Coronary artery (tissue), 2 donors: ENCODE results near the gene PCYT2.
A peak's percentile ranks its signal among the peaks of the same experiment; 100 is the strongest.

Experiments
- DNase-seq: peaks from one replicate; pipeline ENCODE4 v3.0.0-alpha.2; 2017; ENCODE audit warnings: low spot score
- H3K27ac ChIP-seq, 2 donors: fragments of 200-600 bp; sonication (generic); one replicate each; pipeline ENCODE4 v1.5.1; 2016 to 2019
- H3K4me3 ChIP-seq: fragments of 200-600 bp; sonication (generic); 2 replicates; pipeline ENCODE4 v1.5.1; 2016; ENCODE audit warnings: mild to moderate bottlenecking, moderate library complexity
- TF ChIP-seq, protein P1 (sequence below): fragments of 200-600 bp; sonication (generic); IDR thresholded peaks from one replicate; pipeline ENCODE4 v1.5.1; 2019; ENCODE audit warnings: antibody characterized with exemption

Gene PCYT2

DNA sequence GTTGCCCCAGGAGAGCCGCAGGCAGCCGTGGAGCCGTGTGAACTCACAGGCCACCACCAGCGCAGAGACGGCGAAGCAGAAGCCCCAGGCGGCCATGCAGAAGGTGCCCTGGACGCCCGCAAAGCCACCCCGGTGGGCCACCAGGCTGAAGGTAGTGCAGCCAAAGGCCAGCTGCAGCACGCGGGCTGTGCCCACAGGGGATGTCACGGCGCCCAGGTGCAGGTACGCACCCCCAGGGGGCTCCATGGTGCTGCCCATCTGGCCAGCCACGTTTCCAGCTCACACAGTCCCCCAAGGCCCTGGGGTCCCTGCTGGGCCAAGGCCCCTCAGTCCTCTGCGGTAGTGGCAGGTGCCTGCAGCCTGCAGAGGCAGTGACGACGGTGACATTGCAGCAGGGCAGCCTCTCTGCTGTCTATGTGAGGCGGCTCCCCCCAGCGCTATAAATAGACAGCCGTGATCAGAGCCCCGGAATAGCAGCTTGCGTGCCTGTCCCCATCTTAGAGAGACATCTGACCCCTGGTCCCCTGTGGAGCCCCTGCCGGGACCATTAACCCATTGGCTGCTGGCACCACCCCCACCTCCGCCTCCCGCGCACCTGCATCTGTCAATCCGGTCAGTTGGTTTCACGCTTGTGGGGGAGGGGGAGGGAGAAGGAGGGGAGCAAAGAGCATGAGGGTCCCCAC is 30.4 kb upstream of the PCYT2 start:
- Histone ChIP-seq H3K4me3 (no peak overlapping the region), H3K27ac (no peak overlapping the region)
- no peak for DNase-seq
- TF ChIP-seq, protein P1, sequence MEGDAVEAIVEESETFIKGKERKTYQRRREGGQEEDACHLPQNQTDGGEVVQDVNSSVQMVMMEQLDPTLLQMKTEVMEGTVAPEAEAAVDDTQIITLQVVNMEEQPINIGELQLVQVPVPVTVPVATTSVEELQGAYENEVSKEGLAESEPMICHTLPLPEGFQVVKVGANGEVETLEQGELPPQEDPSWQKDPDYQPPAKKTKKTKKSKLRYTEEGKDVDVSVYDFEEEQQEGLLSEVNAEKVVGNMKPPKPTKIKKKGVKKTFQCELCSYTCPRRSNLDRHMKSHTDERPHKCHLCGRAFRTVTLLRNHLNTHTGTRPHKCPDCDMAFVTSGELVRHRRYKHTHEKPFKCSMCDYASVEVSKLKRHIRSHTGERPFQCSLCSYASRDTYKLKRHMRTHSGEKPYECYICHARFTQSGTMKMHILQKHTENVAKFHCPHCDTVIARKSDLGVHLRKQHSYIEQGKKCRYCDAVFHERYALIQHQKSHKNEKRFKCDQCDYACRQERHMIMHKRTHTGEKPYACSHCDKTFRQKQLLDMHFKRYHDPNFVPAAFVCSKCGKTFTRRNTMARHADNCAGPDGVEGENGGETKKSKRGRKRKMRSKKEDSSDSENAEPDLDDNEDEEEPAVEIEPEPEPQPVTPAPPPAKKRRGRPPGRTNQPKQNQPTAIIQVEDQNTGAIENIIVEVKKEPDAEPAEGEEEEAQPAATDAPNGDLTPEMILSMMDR = no peak

DNA sequence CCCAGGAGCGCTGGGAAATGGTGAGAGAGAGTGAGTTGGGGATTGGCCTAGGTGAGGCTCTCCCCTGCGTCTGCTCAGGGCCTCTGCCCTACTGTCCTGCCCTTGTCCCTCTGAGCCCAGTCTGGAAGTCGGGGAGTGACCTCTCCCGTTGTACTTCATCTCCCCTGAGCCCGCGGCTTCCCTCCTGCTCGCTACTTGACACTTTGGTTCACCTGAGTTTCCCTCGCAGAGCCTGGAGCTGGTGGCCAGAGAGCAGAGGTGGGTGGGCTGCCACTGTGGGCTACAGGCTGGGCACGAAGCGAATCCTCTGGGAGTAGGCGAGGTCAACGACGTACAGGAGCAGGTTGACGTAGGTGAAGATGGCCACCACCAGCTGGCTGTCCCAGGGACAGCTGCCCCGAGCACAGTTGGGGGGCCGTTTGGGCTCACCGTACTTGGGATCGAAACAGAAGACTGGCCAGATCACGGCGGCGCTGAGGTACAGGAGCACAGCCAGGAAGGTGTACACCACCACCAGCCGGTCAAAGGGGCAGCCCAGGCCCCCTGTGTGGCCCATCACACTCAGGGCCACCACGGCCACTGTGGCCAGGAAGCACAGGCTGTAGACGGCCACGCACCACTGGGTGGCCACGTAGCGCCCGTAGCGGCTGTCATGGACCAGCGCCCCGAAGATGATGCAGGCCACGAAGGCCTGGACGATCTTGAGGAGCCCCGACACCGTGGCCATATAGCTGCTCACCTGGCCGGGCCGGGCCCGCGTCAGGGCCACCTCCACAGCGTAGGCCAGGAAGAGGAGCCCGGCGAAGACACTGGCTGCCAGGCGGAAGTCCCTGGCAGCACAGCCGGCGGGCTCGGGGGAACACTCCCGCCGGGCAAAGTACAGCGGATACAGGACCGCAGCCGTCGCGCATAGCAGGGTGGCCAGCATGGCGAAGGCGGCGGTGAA is 29.6 kb upstream of the PCYT2 start:
- no peak for DNase-seq
- peak overlapping the region in 1 of 2 donors; percentile 17 for H3K27ac ChIP-seq
- no peak overlapping the region for H3K4me3 ChIP-seq
- TF ChIP-seq, protein P1 = no peak

DNA sequence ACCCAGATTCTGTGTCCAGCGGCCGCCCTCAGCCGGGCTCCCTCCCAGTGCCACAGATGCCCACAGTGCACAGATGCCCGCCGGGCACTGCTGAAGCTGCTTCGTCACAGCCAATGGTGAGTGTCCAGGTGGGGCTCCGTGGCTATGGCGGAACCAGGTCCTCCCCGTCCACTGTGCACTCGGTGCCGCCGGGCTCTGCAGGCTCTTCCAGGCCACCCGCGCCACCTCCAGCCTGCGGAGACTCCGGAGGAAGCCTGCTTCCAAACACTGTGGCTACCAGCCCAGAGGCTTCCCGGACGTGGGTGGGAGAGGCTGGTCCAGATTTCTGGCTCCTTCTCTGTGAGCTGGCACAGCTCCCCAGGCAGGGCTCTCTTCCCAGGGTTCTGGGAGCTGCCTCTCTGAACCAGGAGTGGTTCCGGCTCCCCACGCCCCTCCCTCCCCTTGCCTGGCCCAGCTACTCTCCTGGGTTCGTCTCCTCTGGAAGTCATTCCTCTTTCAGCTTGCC is 28.7 kb upstream of the PCYT2 start:
- TF ChIP-seq, protein P1 = no peak
- no peak for DNase-seq
- Histone ChIP-seq H3K4me3 (no peak overlapping the region), H3K27ac (peak overlapping the region in 1 of 2 donors; percentile 35)

DNA sequence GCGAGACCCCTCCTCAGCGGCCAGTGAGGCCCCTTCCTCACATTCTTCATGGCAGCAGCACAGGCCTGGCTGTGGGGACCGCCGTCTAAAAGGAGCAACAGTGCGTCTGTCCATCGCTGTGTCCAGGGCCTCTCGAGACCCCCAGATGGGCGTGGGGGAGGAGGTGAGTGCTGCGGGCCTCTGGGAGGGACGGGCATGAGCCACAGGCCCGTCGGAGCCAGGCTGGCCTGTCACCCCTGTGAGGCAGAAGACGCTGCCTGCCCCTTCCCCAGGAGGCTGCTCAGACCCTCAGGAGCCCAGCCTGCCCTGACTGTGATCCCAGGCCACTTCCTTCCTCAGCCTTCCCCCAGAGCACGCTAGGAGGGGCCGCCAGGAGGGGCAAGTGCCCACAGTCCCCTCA is 28.0 kb upstream of the PCYT2 start:
- no peak for DNase-seq
- Histone ChIP-seq H3K4me3 (no peak overlapping the region), H3K27ac (peak overlapping the region in 1 of 2 donors; percentile 35)
- TF ChIP-seq, protein P1 = no peak

DNA sequence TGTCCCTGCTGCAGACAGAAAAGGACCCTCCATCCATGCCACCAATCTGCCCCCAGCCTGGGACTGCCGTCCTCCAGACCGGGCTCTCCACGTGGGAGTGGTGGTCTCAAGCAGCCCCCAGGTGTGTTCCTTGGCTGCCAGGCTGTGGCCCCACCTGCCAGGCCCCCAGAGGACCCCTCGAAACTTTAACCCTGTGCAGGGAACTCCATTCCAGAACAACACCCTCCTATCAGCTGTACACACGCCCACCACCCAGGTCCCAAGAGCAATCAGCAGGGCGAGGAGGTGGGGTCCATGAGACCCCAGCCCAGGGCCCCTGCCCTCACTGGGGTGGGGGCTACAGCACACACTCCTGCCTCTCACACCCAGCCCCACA is 24.5 kb upstream of the PCYT2 start:
- no peak overlapping the region for H3K4me3 ChIP-seq
- TF ChIP-seq, protein P1 = no peak
- no peak overlapping the region for H3K27ac ChIP-seq
- no peak for DNase-seq

DNA sequence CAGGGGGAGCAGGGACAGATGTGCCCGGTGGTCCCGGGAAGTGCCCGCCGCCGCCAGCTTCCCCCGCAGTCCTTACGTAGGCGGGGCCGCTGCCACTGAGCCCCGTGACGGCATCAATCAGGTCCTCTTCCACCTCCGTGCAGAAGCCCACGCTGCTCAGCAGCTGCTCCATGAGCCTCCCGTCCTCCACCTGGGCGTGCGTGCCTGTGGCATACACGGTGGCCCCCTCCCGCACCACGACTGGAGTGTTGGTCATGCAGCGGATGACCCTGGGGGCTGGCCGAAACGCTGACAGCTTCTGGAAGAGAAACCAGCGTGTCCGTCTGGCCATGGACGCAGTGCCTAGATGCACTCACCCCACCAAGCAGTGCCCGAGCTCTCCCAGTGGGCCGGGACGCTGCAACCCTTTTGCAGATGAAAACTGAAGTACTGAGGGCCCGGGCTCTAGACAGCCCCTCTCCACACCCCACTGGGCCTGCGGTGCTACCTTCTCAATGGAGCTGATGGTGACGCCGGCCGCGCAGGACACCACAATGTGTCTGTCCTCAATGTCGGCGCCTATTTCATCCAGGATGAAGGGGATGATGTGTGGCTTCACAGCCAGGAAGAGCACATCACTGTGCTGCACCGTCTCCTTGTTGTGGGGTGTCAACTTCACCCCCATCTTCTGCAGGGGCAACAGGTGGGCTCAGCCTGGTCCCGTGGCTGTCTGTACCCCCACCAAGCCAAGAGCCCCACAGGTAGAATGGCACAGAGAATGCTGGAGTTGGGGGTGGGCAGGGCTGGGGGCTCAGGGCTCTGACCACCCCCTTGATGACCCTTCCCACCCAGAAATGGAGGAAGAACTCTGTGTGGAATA is 23.9 kb upstream of the PCYT2 start:
- TF ChIP-seq, protein P1 = no peak
- no peak for DNase-seq
- no peak overlapping the region for H3K27ac ChIP-seq
- H3K4me3 ChIP-seq = no peak overlapping the region
